GM12873 (cell line): ENCODE data around the gene CYP4F8.

ENCODE experiments used
- CTCF ChIP-seq: IDR thresholded peaks from 2 replicates; pipeline ENCODE4 v1.5.1; 2012; ENCODE audit warnings: low read depth, mild to moderate bottlenecking, moderate library complexity, low read length, control low read depth; ENCODE audit not compliant: insufficient read depth; ENCODE audit errors: missing control alignments

The CYP4F8 gene

GRCh38 chr19:15621801-15622200 is 6.8 kb downstream of the CYP4F8 start:
- TF ChIP-seq CTCF = no peak

- no peak for TF ChIP-seq CTCF
These were observed 8.0 kb downstream of the CYP4F8 start for GRCh38 chr19:15622991-15623390.

GRCh38 chr19:15623711-15624318 is 8.8 kb downstream of the CYP4F8 start:
- TF ChIP-seq CTCF = no peak

- no peak for TF ChIP-seq CTCF
These were observed 13.4 kb downstream of the CYP4F8 start for GRCh38 chr19:15628236-15629002.

GRCh38 chr19:15629003-15629880 is 14.2 kb downstream of the CYP4F8 start:
- TF ChIP-seq CTCF = peak; percentile 89

GRCh38 chr19:15631817-15632216 is 16.8 kb downstream of the CYP4F8 start:
- peak; percentile 37 for TF ChIP-seq CTCF
